Hematopoietic multipotent progenitor cell treated with erythropoietin and hydrocortisone succinate and interleukin-3 and kit ligand, for 6 days (in vitro differentiated cells): Measurements from ENCODE around the gene KAZN.

Experiments used
- DNase-seq: peaks from one replicate; pipeline ENCODE4 v3.0.0-alpha.2; 2015

KAZN gene

DNA sequence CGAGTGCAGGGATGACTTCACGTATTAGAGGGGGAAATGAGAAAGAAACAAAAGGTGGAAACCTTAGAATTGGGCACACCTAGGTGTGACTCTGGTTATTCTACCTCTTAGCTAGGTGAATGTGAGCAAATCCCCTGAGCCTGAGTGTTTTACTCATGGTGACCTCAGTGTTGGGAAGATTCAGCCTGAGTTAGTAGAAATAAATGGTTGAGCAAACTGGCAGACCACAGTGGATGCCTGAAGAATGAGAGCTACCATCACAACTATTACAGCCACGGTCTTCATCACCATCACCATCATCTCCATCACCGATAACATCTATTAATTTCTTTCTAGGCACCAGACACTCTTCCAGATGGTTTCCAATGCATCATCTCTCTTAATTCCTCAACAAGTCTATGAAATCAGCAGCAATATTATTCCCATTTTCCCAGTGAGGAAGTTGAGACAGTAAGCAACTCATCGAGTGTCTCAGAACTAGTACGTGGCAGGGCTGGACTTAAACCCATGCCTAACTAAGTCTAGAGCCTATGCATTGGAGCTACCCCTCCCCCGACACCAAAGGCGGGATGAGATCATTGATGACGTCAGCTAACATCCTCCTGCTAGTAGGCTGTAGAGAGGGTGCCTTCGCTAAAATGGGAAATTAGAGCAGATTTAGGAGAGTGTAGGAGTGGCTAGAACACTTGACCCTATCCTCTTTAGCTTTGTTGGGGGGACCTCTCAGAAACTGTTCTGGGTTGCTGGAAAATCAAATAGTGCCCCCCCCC lies 7.9 kb upstream of the KAZN start:
- no peak for DNase-seq

DNA sequence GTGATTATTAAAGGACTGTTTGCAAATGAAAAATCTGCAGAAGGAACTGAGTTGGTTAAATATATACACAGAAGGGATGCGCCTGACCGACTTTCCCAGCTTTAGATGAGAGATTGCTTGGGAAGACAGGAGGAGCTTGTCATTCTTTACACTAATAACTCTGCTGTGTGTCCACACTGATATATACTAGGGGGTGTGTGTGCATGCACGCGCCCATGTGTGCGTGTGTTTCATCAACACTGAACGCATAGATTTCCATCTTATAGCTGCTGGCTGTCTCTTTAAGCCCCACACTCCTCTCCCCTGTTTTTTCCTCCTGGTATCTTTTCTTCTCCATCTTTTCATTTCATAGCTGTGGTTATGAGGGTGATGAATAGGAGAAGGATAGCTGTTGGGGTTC lies 6.9 kb upstream of the KAZN start:
- DNase-seq = no peak

DNA sequence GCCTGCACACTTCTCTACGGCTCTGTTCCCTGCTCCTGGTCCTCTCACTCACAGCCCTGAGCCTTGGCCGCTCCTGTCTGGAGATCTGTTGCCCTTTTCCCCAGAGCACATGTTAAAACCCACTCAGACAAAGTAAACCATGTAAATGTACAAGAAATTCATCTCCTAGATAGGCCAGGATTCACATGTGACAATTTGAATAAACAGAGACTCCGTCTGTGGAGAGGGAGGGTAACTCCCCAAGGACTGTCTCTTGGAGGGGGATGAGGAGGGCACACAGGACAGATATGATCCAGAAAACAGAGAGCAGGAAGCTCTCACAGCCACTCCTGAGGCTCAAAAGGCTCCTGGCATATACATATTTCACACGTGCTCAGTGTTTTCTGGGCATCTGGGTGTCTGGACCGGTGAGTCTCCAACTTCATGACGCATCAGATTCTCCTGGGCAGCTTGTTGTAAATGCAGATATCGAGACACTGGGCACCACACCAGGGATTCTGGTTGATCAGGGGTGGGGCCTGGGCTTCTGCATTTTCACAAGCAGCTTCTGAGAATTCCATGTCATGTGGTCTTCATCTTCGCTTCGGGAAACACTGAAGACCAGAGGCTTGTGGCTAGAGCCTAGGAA lies 6.4 kb upstream of the KAZN start:
- no peak for DNase-seq

DNA sequence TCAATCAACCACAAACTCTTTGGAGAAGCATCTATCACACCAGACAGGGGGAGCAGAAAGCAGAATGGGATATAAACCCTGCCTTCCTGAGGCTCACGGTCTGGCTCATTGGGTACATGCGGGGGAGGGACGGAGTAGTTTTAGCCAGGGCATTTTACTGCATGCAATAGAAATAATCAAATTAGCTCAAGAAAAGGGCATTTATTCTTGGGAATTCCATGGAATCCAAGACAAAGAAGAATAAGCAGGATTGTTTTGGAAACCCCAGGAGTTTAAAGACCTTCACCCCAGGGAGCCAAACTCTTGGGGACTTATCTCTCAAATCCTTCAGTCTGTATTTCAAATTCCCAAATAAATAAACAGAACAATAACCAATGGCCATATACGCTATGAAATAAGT lies 5.2 kb upstream of the KAZN start:
- no peak for DNase-seq

DNA sequence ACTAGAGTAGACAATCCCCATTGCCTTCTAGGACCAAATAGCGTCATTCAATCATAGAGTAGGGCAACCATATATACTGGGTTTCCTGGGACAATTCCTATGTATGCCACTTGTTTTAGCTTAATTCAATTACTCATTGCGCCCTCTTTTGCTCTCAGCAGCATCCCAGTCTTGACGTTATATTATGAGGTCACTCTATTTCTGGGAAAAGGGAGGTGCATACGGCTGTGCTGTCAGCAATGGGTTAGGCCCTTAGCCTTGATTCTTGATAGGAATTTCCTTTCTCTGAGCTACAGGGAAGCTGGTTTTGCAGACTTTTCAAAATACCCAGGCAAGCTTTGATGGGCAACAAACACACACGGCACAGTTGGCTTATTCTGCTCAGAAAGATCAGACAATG lies 4.4 kb upstream of the KAZN start:
- no peak for DNase-seq

DNA sequence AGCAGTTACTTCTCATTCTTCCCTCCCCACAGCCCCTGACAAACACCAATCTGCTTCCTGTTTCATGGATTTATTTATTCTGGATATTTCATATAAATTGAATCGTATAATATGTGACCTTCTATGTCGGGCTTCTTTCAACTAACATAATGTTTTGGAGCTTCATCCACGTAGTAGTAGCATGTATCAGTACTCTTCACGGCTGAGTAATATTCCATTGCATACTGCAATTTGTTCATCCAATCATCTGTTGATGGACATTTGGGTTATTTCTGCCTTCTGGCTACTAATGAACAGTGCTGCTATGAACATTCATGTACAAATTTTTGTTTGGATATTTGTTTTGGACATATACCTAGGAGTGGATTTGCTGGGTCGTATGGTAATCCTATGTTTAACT lies 1.9 kb upstream of the KAZN start:
- DNase-seq = no peak

DNA sequence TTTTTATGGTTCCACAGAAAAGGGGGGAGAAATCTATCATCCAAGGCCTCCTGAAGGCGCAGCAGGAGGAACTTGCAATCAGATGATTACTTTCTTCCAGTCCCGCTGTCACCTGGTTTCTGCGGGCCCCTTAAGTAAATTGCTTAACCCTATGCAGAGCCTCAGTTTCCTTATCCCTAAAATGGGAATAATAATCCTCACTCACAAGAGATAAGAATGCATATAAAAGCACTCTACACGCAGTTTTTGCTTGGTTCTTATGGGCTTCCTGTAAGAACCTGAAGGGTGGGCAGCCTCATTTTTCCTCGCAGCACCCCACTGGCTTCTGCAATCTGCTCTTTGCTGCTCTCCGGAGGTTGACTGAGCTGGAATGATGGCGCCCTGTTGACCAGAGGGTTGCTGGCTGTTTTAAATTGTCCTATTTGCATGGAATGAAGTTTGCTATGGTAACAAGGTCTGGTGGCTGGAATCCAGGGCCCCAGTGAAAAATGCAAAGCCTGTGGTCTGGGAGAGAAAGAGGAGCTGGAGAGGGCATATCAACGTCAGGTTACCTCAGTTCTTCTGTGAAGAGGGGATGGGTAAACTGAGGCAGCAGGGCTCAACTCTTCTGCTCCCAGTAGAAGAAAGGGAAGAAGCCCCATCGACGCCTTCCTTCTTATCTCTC lies 1.0 kb upstream of the KAZN start:
- no peak for DNase-seq

DNA sequence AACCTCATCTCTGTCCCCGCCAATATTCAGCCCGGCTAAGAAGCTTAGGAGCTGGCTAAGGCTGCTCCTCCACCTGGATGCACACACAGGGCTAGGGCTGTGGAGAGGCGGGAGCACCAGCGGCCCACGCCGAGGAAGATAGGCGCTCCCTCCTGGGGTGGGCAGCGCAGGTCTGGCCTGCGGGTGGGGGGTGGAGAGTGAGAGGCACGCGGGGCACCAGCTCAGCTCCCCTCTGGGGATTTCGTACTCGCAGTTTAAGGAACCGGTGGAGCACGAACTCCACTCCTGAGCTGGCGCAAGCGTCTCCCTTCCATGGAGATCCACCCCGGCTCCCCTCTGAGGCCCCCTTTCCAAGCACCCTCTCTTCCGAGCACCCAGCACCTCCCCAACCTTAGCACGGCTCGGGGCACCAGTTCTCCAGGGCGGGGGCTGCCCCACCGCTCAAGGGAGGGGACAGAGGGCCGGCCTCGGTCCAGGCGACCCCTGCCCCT lies 433 bp upstream of the KAZN start:
- no peak for DNase-seq

DNA sequence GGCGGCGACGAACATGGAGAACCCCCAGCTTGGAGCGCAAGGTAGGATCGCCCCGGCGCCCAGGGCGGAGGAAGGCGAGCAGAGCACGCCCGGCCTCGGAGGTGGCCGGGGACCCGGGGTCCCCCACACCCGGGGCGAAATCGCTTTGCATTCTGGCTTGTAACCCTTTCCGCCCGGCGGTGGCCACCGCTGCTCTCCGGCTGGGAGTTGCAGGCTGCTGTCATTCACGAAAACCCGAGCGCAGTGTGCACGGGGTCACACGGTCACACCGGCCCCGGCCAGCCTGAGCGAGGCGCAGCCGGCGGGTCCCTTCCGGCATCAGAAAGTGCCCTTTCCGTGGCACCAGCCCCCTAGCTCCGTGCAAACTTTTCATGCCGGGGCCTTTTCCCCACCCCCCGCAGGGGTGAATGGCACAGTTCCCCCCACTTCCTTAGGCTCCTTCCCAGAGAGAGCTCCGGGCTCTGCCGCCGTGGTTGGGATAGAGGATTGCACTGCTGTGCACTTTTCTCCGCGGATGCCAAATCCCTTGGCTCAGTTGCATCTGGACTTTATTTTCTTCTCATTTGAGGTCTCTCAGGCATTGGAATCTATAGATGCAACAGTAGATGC lies 802 bp downstream of the KAZN start:
- no peak for DNase-seq

DNA sequence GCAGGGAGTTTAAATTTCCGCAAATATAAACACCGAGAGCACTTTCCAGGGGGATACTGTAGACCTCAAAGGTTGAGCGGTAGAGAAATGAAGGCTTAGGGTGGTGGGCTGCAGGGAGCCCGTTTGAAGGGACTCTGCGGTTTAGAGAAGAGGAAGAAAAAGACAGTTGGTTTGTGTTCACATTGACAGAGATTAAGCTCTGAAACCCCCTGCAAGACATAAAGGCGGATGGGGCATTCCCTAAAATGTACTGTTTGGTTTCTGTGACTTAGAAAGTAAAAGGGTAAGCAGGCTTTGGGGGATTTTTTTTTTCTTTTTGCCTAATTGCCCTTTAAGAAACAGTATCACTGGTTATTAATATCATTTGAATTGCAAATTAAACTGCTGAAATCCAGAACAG lies 1.3 kb downstream of the KAZN start:
- DNase-seq = no peak

DNA sequence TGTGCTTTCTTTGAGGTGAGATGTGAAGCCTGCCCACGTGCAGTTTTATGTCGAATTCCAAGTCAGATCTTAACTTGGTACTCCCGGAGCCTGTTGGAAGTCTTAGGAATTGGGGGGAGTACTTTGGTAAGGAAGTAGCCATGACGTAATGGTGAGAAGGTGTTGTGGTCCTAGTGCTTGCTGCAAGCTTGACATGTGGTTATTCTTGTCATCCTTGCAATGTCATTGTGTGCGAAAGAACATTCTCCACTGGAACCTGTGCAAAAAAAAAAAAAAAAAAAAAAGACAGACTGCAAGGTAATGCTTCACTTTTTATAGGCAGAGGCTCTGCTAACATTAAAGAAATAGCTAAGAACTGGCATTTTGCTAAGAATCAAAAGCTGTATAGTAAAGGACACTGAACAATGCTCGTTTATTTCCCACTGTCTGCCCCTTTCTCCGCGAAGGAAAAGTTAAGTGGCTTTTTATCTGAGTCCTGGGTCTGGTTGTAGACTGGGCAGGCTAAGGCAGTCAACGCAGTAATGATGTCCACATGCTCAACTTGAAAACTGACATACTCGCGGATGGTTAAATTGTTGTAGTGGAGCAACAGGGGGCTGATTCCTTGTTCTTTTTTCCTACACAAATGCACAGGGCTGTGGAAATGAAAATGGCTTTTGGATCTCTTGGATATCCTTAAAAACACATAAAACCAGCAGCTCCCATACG lies 2.1 kb downstream of the KAZN start:
- DNase-seq = no peak

DNA sequence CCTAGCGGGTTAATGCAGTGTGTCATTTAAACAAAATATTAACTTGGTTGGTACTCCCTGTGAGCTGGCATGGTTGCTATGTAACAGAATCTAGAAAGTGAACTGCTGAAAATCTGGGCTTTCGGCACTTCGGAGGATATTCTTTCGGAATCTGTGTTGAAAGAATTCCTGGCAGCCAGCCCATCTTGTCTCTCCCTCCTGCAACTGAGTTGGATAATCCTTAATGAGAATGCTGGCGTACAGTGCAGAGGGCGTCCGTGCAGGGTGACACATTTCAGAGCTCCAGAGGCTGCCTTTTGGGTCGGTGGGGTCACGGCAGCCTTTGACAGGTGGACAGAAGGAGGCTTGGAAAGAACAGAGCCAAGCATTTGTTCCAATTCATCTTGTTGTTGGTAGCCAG lies 3.7 kb downstream of the KAZN start:
- no peak for DNase-seq

DNA sequence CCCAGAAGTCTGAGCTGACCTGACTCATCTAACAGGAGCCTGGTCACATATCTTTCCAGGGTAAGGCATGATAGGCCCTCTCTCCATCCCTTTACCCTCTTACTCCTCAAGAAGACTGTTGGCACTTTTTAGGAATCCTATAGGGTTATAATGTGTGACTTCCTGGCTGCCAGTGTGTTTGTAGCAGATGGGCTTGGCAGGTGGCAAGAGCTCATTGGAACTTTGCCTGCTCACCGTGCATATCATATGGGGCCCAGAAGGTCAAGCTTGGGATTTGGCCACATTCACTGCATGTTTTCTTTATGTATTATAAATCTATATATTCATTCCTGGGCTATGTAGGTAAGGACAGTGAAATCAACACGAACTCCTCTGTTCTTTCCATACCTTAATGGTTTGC lies 5.2 kb downstream of the KAZN start:
- no peak for DNase-seq

DNA sequence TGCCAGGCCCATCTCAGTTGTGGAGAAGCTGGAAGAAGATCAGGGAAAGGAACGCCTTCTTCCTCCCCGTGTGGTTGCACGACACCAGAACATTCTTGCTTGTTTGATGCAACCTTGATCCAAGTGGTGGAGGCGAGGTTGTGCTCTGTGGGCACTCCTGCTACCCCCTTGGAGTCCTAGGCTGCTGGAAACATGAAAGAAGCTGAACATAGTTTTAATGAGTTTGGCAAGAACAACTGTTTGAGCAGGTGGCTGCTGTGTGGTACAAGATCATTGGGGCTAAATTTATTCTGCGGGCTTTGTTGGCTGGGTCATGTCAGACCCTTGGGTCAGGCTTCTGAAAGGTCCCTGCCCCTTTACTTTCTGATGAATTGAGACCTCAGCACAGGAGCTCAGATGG lies 5.9 kb downstream of the KAZN start:
- no peak for DNase-seq

DNA sequence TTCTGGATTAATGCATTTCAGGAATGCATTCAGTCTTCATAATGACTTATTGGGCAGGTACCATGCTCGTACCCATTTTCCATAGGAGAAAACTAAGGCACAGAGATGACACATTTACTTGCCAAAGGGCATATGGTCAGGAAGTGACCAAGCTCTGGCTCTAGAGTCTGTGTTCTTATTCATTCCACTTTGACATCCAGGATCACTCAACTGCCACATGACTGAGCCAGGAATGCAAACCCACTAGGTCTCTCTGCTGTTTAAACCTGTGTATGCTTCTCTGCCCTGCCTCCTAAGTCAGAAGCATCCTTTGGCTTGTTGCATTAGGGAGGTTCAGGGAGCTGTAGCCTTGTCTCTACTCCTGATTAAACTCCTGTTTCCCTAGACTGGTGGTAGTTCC lies 7.5 kb downstream of the KAZN start:
- no peak for DNase-seq

DNA sequence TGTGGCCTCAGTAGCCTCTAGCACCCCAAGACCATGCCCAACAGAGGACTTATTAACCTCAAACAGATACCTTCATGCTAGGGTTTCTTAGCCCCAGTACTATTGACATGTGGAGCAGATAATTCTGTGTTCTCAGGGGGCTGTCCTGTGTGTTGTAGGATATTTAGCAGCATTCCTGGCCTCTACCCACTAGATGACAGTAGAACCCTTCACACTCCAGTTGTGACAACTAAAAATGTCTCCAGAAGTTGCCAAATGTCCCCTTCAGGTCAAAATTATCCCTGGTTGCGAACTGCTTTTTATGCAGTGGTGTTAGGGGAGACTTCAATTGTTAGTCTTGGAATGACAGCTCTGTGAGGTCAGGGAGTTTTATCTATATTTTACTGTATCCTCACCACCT lies 8.1 kb downstream of the KAZN start:
- peak; percentile 14 for DNase-seq

DNA sequence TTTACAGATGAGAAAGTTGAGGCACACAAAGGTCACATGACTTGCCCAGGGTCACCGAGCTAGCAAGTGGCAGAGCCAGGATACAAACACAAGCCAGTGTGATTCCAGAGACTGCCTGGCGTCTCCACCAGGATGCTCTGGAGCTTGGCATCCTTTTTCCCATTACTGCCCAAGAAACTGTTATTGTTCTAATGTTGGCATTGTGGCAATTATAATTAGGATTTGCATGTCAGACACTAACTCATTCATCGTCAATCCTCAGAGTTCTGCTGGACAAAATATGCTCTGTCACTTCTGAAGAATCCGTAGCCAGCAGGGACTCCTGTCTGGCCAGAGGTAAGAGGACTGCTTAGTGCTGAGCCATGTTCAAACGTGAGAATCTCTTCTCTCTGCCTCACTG lies 8.8 kb downstream of the KAZN start:
- DNase-seq = no peak

DNA sequence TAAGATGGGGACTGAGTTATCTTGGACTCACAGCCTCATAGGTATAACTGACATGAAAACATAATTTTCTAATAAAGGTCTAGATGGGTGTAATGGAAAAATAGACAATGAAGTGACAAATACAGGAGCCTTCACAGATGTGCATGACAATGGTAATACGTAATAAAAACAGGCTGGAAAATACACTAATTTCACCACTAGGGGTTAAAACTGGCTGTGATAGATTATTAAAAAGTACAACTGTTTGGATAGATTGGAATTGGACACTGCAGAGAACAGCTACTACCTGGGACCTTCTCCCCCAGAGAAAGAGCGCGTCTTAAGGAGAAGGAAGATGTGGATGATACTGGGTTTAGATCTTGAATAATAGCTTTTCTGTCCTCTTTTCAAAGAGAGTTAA lies 9.8 kb downstream of the KAZN start:
- no peak for DNase-seq

DNA sequence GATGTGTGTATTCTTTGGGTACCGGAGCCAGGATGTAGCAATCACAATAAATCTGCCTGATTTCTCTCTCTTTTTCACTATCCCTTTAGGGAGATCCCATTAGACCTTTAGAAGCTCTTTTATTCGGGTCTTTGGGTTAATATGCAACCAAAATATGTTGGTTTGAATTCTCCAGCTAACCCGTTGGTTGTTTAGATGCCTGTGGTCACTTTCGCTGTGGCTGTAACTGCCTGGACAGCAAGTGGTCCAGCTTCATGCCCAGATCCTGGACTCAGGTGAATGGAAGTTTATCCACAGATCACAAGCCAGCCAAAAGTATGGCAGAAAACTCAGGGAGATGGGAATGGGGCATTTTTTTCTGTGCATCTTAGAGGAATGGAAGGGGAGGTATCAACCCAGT lies 12.3 kb downstream of the KAZN start:
- DNase-seq = no peak

DNA sequence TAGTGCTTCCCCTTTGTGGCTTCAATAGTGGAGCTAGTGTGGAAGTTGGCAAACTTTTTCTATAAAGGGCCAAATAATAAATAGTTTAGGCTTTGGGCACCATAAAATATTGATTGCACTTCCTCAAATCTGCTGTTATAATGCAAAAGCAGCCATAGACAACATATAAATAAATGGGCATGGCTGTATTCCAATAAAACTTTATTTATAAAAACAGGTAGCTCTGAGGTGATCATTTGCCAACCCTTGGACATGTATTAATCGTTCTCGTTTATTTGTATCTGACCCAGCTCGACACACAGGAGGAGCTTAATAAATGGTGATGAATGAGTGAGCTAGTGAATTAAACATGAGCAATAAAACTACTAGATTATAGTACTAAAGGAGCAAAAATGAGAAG lies 13.3 kb downstream of the KAZN start:
- DNase-seq = no peak

DNA sequence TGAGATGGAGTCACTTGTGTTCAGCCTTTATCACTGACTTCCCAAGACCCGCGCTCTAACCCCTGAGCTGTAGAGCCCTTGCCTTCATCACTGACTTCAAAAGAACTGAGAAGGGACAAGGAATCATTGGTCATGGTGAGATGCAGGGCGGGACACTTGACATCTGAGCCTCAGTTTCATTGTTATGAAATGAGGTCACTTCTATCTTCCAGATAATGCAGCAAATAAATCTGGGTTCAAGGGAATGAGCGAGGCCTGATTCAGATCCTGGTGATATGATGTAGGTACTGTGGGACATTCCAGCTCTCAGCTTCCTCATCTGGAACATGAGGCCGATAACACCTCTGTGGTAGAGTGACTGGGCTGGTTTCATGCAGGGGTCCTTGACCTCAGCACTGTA lies 13.8 kb downstream of the KAZN start:
- DNase-seq = no peak

DNA sequence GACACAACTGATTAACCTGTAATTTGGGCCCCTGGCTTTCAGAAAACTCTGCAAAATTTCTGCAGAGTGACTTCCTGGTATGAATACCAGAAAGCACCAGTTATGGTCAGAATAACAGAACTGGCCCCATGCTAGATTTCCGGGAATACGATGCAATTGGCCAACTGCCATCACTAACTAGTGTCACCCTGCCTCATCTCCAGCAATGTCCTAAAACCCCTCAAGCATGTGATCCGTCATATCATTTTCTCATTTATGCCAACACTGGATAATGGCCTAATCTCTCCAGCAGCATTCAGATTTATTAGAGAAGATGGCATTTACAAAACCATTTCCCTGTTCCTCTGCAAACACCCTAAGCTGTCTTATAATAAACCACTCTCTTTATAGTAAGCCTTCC lies 15.4 kb downstream of the KAZN start:
- DNase-seq = no peak

DNA sequence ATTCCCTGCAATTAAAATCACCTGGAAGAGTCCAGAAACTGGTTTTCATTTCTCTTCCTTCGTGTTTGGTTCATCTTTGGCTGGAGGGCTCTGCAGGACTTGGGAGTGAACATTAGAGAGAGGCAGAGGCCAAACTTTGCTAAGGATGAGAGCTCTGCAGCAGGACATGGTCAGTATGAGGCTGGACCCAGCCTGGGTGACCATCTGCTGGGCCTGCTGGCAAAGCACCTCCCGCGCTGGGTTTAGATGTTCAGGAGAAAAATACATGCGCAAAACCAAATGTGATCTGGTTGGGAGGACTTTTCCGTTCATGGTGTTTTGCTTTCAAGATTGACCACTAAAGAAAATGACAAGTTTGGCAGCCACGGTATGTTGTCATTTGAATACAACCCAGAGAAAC lies 15.9 kb downstream of the KAZN start:
- DNase-seq = no peak
